Measurements from ENCODE around the gene WNT10A.

The WNT10A gene

GRCh38 chr2:218832520-218832919, 48.1 kb upstream of the WNT10A start:
- Histone ChIP-seq H3K4me3 (ENCODE audit: low read depth, low read length) (no peak overlapping the region), H3K4me1 (ENCODE audit: control insufficient read depth, insufficient read depth, low read length) (peaks cover 13% of the 10 kb centered on the region), H3K9me3 (ENCODE audit: control insufficient read depth, insufficient read depth, low read depth, low read length) (no peaks in the 10 kb centered on the region), H3K36me3 (ENCODE audit: control insufficient read depth in 2 of 2, insufficient read depth in 1 of 2, low read length in 2 of 2) (no peaks in the 10 kb centered on the region), H3K27ac (ENCODE audit: extremely low read depth, low read depth, low read length) (no peak overlapping the region)
- POLR2A ChIA-PET, result no interaction called here
- TF ChIP-seq ZNF174 (tag by site-specific recombination; IDR thresholded peaks at IDR 0.05) (no peak), ZNF341 (tag by site-specific recombination; IDR thresholded peaks at IDR 0.05; ENCODE audit: low read depth) (no peak), HOXD13 (CRISPR knock-in tag; IDR thresholded peaks at IDR 0.05; ENCODE audit: borderline replicate concordance) (no peak), ZBTB7A (tag by site-specific recombination; IDR thresholded peaks at IDR 0.05; ENCODE audit: low read depth) (no peak), ZNF221 (tag by site-specific recombination; IDR thresholded peaks at IDR 0.05; ENCODE audit: borderline replicate concordance) (no peak), ZNF324 (tag by site-specific recombination; IDR thresholded peaks at IDR 0.05) (no peak), ZEB2 (tag by site-specific recombination; IDR thresholded peaks at IDR 0.05) (no peak), ZNF660 (tag by site-specific recombination; IDR thresholded peaks at IDR 0.05) (no peak), ZXDB (tag by site-specific recombination; IDR thresholded peaks at IDR 0.05) (no peak), ZFP37 (tag by site-specific recombination; IDR thresholded peaks at IDR 0.05) (no peak), WT1 (tag by site-specific recombination; IDR thresholded peaks at IDR 0.05) (no peak), ZNF19 (tag by site-specific recombination; IDR thresholded peaks at IDR 0.05; ENCODE audit: low read depth) (no peak), SCRT1 (tag by site-specific recombination; IDR thresholded peaks at IDR 0.05; ENCODE audit: borderline replicate concordance) (no peak), ZFP3 (tag by site-specific recombination; IDR thresholded peaks at IDR 0.05; ENCODE audit: low read depth) (no peak), ZNF37A (tag by site-specific recombination; IDR thresholded peaks at IDR 0.05) (no peak), ATF2 (tag by site-specific recombination; IDR thresholded peaks at IDR 0.05; ENCODE audit: low read depth) (no peak), ZNF362 (tag by site-specific recombination; IDR thresholded peaks at IDR 0.05) (no peak)
- TF ChIP-seq, protein P1, sequence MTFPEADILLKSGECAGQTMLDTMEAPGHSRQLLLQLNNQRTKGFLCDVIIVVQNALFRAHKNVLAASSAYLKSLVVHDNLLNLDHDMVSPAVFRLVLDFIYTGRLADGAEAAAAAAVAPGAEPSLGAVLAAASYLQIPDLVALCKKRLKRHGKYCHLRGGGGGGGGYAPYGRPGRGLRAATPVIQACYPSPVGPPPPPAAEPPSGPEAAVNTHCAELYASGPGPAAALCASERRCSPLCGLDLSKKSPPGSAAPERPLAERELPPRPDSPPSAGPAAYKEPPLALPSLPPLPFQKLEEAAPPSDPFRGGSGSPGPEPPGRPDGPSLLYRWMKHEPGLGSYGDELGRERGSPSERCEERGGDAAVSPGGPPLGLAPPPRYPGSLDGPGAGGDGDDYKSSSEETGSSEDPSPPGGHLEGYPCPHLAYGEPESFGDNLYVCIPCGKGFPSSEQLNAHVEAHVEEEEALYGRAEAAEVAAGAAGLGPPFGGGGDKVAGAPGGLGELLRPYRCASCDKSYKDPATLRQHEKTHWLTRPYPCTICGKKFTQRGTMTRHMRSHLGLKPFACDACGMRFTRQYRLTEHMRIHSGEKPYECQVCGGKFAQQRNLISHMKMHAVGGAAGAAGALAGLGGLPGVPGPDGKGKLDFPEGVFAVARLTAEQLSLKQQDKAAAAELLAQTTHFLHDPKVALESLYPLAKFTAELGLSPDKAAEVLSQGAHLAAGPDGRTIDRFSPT (tag by site-specific recombination; IDR thresholded peaks at IDR 0.05), result no peak
- TF ChIP-seq, protein P2, sequence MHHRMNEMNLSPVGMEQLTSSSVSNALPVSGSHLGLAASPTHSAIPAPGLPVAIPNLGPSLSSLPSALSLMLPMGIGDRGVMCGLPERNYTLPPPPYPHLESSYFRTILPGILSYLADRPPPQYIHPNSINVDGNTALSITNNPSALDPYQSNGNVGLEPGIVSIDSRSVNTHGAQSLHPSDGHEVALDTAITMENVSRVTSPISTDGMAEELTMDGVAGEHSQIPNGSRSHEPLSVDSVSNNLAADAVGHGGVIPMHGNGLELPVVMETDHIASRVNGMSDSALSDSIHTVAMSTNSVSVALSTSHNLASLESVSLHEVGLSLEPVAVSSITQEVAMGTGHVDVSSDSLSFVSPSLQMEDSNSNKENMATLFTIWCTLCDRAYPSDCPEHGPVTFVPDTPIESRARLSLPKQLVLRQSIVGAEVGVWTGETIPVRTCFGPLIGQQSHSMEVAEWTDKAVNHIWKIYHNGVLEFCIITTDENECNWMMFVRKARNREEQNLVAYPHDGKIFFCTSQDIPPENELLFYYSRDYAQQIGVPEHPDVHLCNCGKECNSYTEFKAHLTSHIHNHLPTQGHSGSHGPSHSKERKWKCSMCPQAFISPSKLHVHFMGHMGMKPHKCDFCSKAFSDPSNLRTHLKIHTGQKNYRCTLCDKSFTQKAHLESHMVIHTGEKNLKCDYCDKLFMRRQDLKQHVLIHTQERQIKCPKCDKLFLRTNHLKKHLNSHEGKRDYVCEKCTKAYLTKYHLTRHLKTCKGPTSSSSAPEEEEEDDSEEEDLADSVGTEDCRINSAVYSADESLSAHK (tag by site-specific recombination; IDR thresholded peaks at IDR 0.05), result no peak
- CTCF ChIA-PET, result interaction anchor here (0.9 to 1.2 kb wide), 2 partner anchors 15 to 122 kb away, joined by 3 to 4 read pairs; partner anchors contain the start of gene TTLL4
